ENCODE data around the gene TMEM242. TPM values are rescaled to one million over a fixed set of nuclear protein-coding genes. Genes with fewer than 3 reads are reported as not detected.

Gene TMEM242
- total RNA-seq, 1 donor from 2014 or later = 9.7 TPM

- DNase-seq (ENCODE audit: low read depth) = no peak
- no peak overlapping the region for H3K4me3 Mint-ChIP-seq (ENCODE audit: unreplicated experiment)
- Histone ChIP-seq H3K4me3 (ENCODE audit: insufficient read depth, low read depth, low read length) (no peak overlapping the region), H3K27me3 (ENCODE audit: insufficient read depth, low read length) (no peaks in the 10 kb centered on the region), H3K36me3 (ENCODE audit: insufficient read depth, low read length) (peaks cover 11% of the 10 kb centered on the region), H3K9me3 (ENCODE audit: insufficient read depth, low read depth, low read length) (no peaks in the 10 kb centered on the region), H3K4me1 (ENCODE audit: insufficient read depth, low read length) (no peaks in the 10 kb centered on the region), H3K9ac (ENCODE audit: low read length) (no peak overlapping the region), H3K79me2 (ENCODE audit: insufficient read depth, low read length) (no peaks in the 10 kb centered on the region), H3K27ac (ENCODE audit: low read depth, low read length) (no peak overlapping the region), H2AFZ (ENCODE audit: low read depth, low read length) (no peak overlapping the region), H3K4me2 (ENCODE audit: low read length) (no peak overlapping the region), H4K20me1 (ENCODE audit: insufficient read depth, low read length) (peaks cover 7% of the 10 kb centered on the region)
- no peak for TF ChIP-seq EZH2 (IDR thresholded peaks at IDR 0.05; ENCODE audit: insufficient read depth, low read length)
- TF ChIP-seq CTCF (IDR thresholded peaks at IDR 0.05; ENCODE audit: insufficient read depth, low read depth, low read length) = no peak
- H3K9me3 Mint-ChIP-seq (ENCODE audit: unreplicated experiment) = no peaks in the 10 kb centered on the region
- peaks cover 10% of the 10 kb centered on the region for H3K36me3 Mint-ChIP-seq (ENCODE audit: low read depth, unreplicated experiment)
- peak overlapping the region; percentile 75 for H3K27ac Mint-ChIP-seq (ENCODE audit: unreplicated experiment)
- H3K27me3 Mint-ChIP-seq (ENCODE audit: low read depth, unreplicated experiment) = no peaks in the 10 kb centered on the region
- FAIRE-seq = no peak
- peaks cover 3% of the 10 kb centered on the region for H3K4me1 Mint-ChIP-seq (ENCODE audit: low read depth, unreplicated experiment)
Measured at GRCh38 chr6:157289764-157290163, 33.6 kb downstream of the TMEM242 start.

GRCh38 chr6:157288575-157288974 lies 34.7 kb downstream of the TMEM242 start:
- Mint-ChIP-seq H3K36me3 (ENCODE audit: low read depth, unreplicated experiment) (peaks cover 10% of the 10 kb centered on the region), H3K27me3 (ENCODE audit: low read depth, unreplicated experiment) (no peaks in the 10 kb centered on the region), H3K27ac (ENCODE audit: unreplicated experiment) (no peak overlapping the region), H3K4me1 (ENCODE audit: low read depth, unreplicated experiment) (peaks cover 3% of the 10 kb centered on the region), H3K4me3 (ENCODE audit: unreplicated experiment) (no peak overlapping the region), H3K9me3 (ENCODE audit: unreplicated experiment) (no peaks in the 10 kb centered on the region)
- FAIRE-seq (no peak), DNase-seq (ENCODE audit: low read depth) (no peak)
- Histone ChIP-seq H3K4me2 (ENCODE audit: low read length) (no peak overlapping the region), H3K4me1 (ENCODE audit: insufficient read depth, low read length) (no peaks in the 10 kb centered on the region), H3K79me2 (ENCODE audit: insufficient read depth, low read length) (no peaks in the 10 kb centered on the region), H3K9ac (ENCODE audit: low read length) (no peak overlapping the region), H3K36me3 (ENCODE audit: insufficient read depth, low read length) (peaks cover 11% of the 10 kb centered on the region), H3K9me3 (ENCODE audit: insufficient read depth, low read depth, low read length) (no peaks in the 10 kb centered on the region), H2AFZ (ENCODE audit: low read depth, low read length) (no peak overlapping the region), H3K4me3 (ENCODE audit: insufficient read depth, low read depth, low read length) (no peak overlapping the region), H4K20me1 (ENCODE audit: insufficient read depth, low read length) (peaks cover 1% of the 10 kb centered on the region), H3K27me3 (ENCODE audit: insufficient read depth, low read length) (no peaks in the 10 kb centered on the region), H3K27ac (ENCODE audit: low read depth, low read length) (no peak overlapping the region)
- TF ChIP-seq EZH2 (IDR thresholded peaks at IDR 0.05; ENCODE audit: insufficient read depth, low read length) (no peak), CTCF (IDR thresholded peaks at IDR 0.05; ENCODE audit: insufficient read depth, low read depth, low read length) (no peak)

- Histone ChIP-seq H3K4me3 (ENCODE audit: insufficient read depth, low read depth, low read length) (no peak overlapping the region), H3K36me3 (ENCODE audit: insufficient read depth, low read length) (peaks cover 11% of the 10 kb centered on the region), H3K79me2 (ENCODE audit: insufficient read depth, low read length) (no peaks in the 10 kb centered on the region), H3K4me2 (ENCODE audit: low read length) (no peak overlapping the region), H3K27ac (ENCODE audit: low read depth, low read length) (no peak overlapping the region), H4K20me1 (ENCODE audit: insufficient read depth, low read length) (no peaks in the 10 kb centered on the region), H2AFZ (ENCODE audit: low read depth, low read length) (no peak overlapping the region), H3K4me1 (ENCODE audit: insufficient read depth, low read length) (no peaks in the 10 kb centered on the region), H3K27me3 (ENCODE audit: insufficient read depth, low read length) (no peaks in the 10 kb centered on the region), H3K9ac (ENCODE audit: low read length) (no peak overlapping the region), H3K9me3 (ENCODE audit: insufficient read depth, low read depth, low read length) (no peaks in the 10 kb centered on the region)
- no peaks in the 10 kb centered on the region for H3K27me3 Mint-ChIP-seq (ENCODE audit: low read depth, unreplicated experiment)
- H3K36me3 Mint-ChIP-seq (ENCODE audit: low read depth, unreplicated experiment) = peaks cover 10% of the 10 kb centered on the region
- no peak overlapping the region for H3K27ac Mint-ChIP-seq (ENCODE audit: unreplicated experiment)
- DNase-seq (ENCODE audit: low read depth) (no peak), FAIRE-seq (no peak)
- TF ChIP-seq CTCF (IDR thresholded peaks at IDR 0.05; ENCODE audit: insufficient read depth, low read depth, low read length) (no peak), EZH2 (IDR thresholded peaks at IDR 0.05; ENCODE audit: insufficient read depth, low read length) (no peak)
- H3K9me3 Mint-ChIP-seq (ENCODE audit: unreplicated experiment) = no peaks in the 10 kb centered on the region
- H3K4me3 Mint-ChIP-seq (ENCODE audit: unreplicated experiment) = no peak overlapping the region
- H3K4me1 Mint-ChIP-seq (ENCODE audit: low read depth, unreplicated experiment) = peaks cover 3% of the 10 kb centered on the region
Measured at GRCh38 chr6:157287923-157288322, 35.4 kb downstream of the TMEM242 start.

Data from astrocyte (in vitro differentiated cells and primary cell).